Heart right ventricle (tissue), 16 donors: Measurements from ENCODE around the gene ARHGEF4. TPM values are rescaled to one million over a fixed set of nuclear protein-coding genes. Genes with fewer than 3 reads are reported as not detected.

Source experiments
- ATAC-seq, 8 donors: fragments of 200-7000 bp; cut with Tn5 transposase; one replicate each; pipeline ENCODE4 v1.9.1; 2020; ENCODE audit warnings: mild to moderate bottlenecking in 8 of 8, moderate library complexity in 8 of 8, moderate number of reproducible peaks in 1 of 8
- DNase-seq, 2 donors: peaks; one replicate each; pipeline ENCODE4 v3.0.0-alpha.2; 2020
- H3K27ac ChIP-seq, 10 donors: fragments of 200-600 bp; sonication (generic) in 2 of 10; one replicate each; pipeline versions ENCODE4 v1.5.0 to v1.8.0; 2020 to 2022; ENCODE audit warnings: mild to moderate bottlenecking in 3 of 10
- H3K27me3 ChIP-seq, 7 donors: fragments of 200-600 bp; one replicate each; pipeline ENCODE4 v1.8.0; 2021 to 2022; ENCODE audit warnings: mild to moderate bottlenecking in 2 of 7
- H3K36me3 ChIP-seq, 9 donors: fragments of 200-600 bp; sonication (generic) in 1 of 9; one replicate each; pipeline versions ENCODE4 v1.5.0 to v1.8.0; 2020 to 2022; ENCODE audit warnings: mild to moderate bottlenecking in 2 of 9
- H3K4me1 ChIP-seq, 9 donors: fragments of 200-600 bp; sonication (generic) in 1 of 9; one replicate each; pipeline versions ENCODE4 v1.5.0 to v1.8.0; 2020 to 2022; ENCODE audit warnings: mild to moderate bottlenecking in 4 of 9
- H3K4me3 ChIP-seq, 10 donors: fragments of 200-600 bp; sonication (generic) in 2 of 10; one replicate each; pipeline versions ENCODE4 v1.5.0 to v1.8.0; 2020 to 2022; ENCODE audit warnings: mild to moderate bottlenecking in 7 of 10, moderate library complexity in 2 of 10
- H3K9me3 ChIP-seq, 11 donors: fragments of 200-600 bp in 10 of 11; sonication (generic) in 2 of 11; one replicate each; pipeline versions ENCODE4 v1.5.0 to v1.8.0; 2013 to 2022; ENCODE audit warnings: mild to moderate bottlenecking in 2 of 11, control low read depth in 1 of 11, moderate library complexity in 1 of 11
- CTCF ChIP-seq, 9 donors: fragments of 200-600 bp; sonication (generic) in 2 of 9; IDR thresholded peaks; one replicate each; pipeline versions ENCODE4 v1.5.0 to v1.8.0; 2021 to 2022; ENCODE audit warnings: antibody characterized with exemption in 9 of 9, mild to moderate bottlenecking in 5 of 9, moderate library complexity in 1 of 9
- WGBS, 2 donors: extraction: QIAGEN DNeasy Blood & Tissue Kit; methylation state at CpG; one replicate each; pipeline ENCODE4 v1.1.7; 2013; ENCODE audit warnings: inconsistent platforms in 1 of 2; 5-methylcytosine and 5-hydroxymethylcytosine counted together
- intact Hi-C, 10 donors: fragments of 100-400 bp; cut with DNase I; formaldehyde crosslinking; loops; one replicate each; pipeline versions ENCODE4 v1.11.1 to v1.14.2; 2022
- polyA plus RNA-seq, 2 donors: library from polyadenylated mRNA; stranded (reverse); fragments of 200-250 nt; gene quantifications; one replicate each; pipeline ENCODE4 v1.2.3, GENCODE V29; 2013
- total RNA-seq, 10 donors: library from RNA; stranded (reverse); fragmentation: NEBNext Ultra II Directional in 3 of 10; extraction: Animal tissue kit (Norgen Biotek cat#: 25700) in 3 of 10; gene quantifications; one replicate each; pipeline versions ENCODE4 v1.2.1 to v1.2.4, GENCODE V29; 2021 to 2023
- donor health status: Arrhythmogenic right ventricular cardiomyopathy.
- donor health status: ischemic (EF 13 %, LVEDD 7.1; RV severe dilation, severe dysfunction).
- donor health status: healthy with polysubstance abuse.
- donor health status: DM: no; HTN: yes; CAD: no.
- donor health status: DM: no; HTN: no; CAD: no.
- donor health status: ischemic (EF 25% LVEDD 6.9; RV normal size, moderate dysfunction).
- donor health status: ischemic (EF 25% LVEDD 5.7; RV mildly dilated, moderate dysfunction).
- donor health status: healthy.
- donor health status: DM: yes; HTN: yes; CAD: no.
- donor health status: Ischemic cardiomyopathy.
- donor health status: ischemic (EF 35%, LVEDD 5.7; RV mildly dilated, moderate dysfunction).
- donor health status: nonischemic (EF 11% LVEDD 7.7; RV severe dilation, severe dysfunction).
- donor health status: DM: yes; HTN: yes; CAD: no.
- donor health status: PGD.
- donor health status: ischemic (EF 29% LVEDD 5.4; RV normal size, mild dysfunction).
- donor health status: nonischemic (EF 23%, LVEDD 6.1; RV moderate dilation, normal function).

The ARHGEF4 gene
- total and polyA plus RNA-seq, 12 donors: 0.67 to 6.5 (median 3.4) TPM

GRCh38 chr2:131010566-131010965 lies 173.9 kb downstream of the ARHGEF4 start:
- no peak for TF ChIP-seq CTCF (IDR thresholded peaks at IDR 0.05)
- peaks cover 0 to 45% (median 17%) of the 10 kb centered on the region in 7 donors for H3K27me3 ChIP-seq
- 78 to 80% methylated on average over 4 of the region's 4 CpGs for whole genome bisulfite sequencing, 2 donors
- ATAC-seq (no peak), DNase-seq (no peak)
- intact Hi-C loops: no loop called here
- no peak overlapping the region for H3K27ac ChIP-seq
- H3K4me3 ChIP-seq: no peak overlapping the region
- H3K36me3 ChIP-seq: no peaks in the 10 kb centered on the region
- H3K9me3 ChIP-seq: no peaks in the 10 kb centered on the region
- H3K4me1 ChIP-seq: no peaks in the 10 kb centered on the region

- Histone ChIP-seq H3K36me3 (no peaks in the 10 kb centered on the region), H3K27ac (no peak overlapping the region), H3K4me3 (no peak overlapping the region), H3K27me3 (peaks cover 0 to 42% (median 20%) of the 10 kb centered on the region in 7 donors), H3K9me3 (no peaks in the 10 kb centered on the region), H3K4me1 (no peaks in the 10 kb centered on the region)
- DNase-seq (no peak), ATAC-seq (no peak)
- WGBS, 2 donors: 59 to 62% methylated on average over 7 of the region's 7 CpGs
- intact Hi-C loops: no loop called here
- TF ChIP-seq CTCF (IDR thresholded peaks at IDR 0.05): no peak
Observed at GRCh38 chr2:131011486-131011885, 174.8 kb downstream of the ARHGEF4 start.

- no peak for TF ChIP-seq CTCF (IDR thresholded peaks at IDR 0.05)
Observed at GRCh38 chr2:131014141-131014540, 177.4 kb downstream of the ARHGEF4 start.

GRCh38 chr2:131015764-131016163 lies 179.1 kb downstream of the ARHGEF4 start:
- Histone ChIP-seq H3K9me3 (no peaks in the 10 kb centered on the region), H3K36me3 (no peaks in the 10 kb centered on the region), H3K27me3 (peaks cover 0 to 41% (median 14%) of the 10 kb centered on the region in 7 donors), H3K27ac (no peak overlapping the region), H3K4me1 (no peaks in the 10 kb centered on the region), H3K4me3 (no peak overlapping the region)
- intact Hi-C loops: no loop called here
- TF ChIP-seq CTCF (IDR thresholded peaks at IDR 0.05): no peak
- WGBS, 2 donors: 90 to 92% methylated on average over 11 of the region's 11 CpGs
- DNase-seq (no peak), ATAC-seq (no peak)

More at GRCh38 chr2:131014141-131014540, 177.4 kb downstream of the ARHGEF4 start:
- Histone ChIP-seq H3K4me1 (no peaks in the 10 kb centered on the region), H3K27ac (no peak overlapping the region), H3K4me3 (no peak overlapping the region), H3K36me3 (no peaks in the 10 kb centered on the region), H3K9me3 (no peaks in the 10 kb centered on the region), H3K27me3 (peaks cover 0 to 47% (median 23%) of the 10 kb centered on the region in 7 donors)
- intact Hi-C loops: no loop called here
- ATAC-seq (no peak), DNase-seq (no peak)
